ENCODE data around the gene SETD1B. TPM values are rescaled to one million over a fixed set of nuclear protein-coding genes. Genes with fewer than 3 reads are reported as not detected.

The SETD1B gene
- total and polyA plus RNA-seq, 2 donors (not counting 3 experiments of a cell fraction or from before 2014, with no cell fraction given) = 2.6 to 27.0 TPM

DNA sequence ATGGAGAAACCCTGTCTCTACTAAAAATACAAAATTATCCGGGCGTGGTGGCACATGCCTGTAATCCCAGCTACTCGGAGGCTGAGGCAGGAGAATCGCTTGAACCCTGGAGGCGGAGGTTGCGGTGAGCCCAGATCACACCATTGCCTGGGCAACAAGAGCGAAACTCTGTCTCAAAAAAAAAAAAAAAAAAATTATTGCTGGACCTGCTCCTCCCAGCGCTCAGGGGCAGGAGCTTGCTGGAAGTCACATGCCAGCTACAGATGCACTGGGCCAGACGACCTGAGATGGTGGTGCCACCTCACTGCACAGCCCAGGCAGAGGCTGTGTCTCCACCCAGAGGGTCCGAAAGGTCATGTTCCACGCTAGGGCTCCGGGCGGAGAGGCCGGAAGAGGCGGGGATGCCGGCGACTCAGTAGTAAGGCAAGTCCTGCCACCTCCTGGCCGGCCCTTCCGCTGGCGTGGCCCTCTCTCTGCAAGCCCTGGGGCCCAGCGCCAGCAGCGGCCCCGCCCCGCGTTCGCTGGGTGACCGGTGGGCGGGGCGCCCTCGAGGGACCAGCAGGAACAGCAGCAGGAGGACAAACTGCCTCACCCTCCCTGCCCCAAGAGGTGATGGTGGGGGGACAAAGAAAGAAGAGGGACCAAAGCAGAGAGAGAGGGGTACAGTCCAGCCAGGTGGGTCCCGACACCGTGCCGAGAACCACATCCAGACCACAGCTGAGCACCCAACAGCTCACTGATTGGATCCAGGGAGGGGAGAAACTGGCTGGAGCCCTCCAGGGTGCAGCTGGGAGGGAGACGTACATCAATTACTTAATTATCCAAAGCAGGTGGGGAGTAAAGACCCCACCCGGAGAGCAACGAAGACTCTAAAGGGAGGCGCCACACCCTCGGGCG, 6.7 kb upstream of the SETD1B start:
- Histone ChIP-seq H3K4me2 (ENCODE audit: insufficient read depth, low read length) (peak overlapping the region; percentile 42), H3K27me3 (ENCODE audit: control insufficient read depth in 2 of 2, insufficient read depth in 2 of 2, low read length in 2 of 2) (no peaks in the 10 kb centered on the region), H3K4me1 (ENCODE audit: control insufficient read depth, extremely low read depth, insufficient read depth, low read length) (peaks cover 38% of the 10 kb centered on the region), H2AFZ (ENCODE audit: low read depth, low read length) (no peak overlapping the region), H3K9me3 (replicated peaks; ENCODE audit: control insufficient read depth, insufficient read depth, low read length) (no peaks in the 10 kb centered on the region), H3K4me3 (replicated peaks in 1 of 3; ENCODE audit: insufficient read depth in 1 of 3, low read depth in 1 of 3, low read length in 3 of 3) (no peak overlapping the region), H3K9me1 (replicated peaks; ENCODE audit: control insufficient read depth, extremely low read depth, insufficient read depth, low read length) (no peaks in the 10 kb centered on the region), H4K20me1 (replicated peaks; ENCODE audit: control insufficient read depth, extremely low read depth, insufficient read depth, low read length) (no peaks in the 10 kb centered on the region), H3K27ac (ENCODE audit: insufficient read depth, low read depth, low read length) (no peak overlapping the region), H3K9ac (replicated peaks; ENCODE audit: extremely low read depth, insufficient read depth, low read length) (no peak overlapping the region), H3K79me2 (ENCODE audit: control insufficient read depth, insufficient read depth, low read length) (peaks cover 35% of the 10 kb centered on the region), H3K36me3 (ENCODE audit: control insufficient read depth in 2 of 2, extremely low read depth in 1 of 2, insufficient read depth in 2 of 2, low read length in 2 of 2) (peaks cover 2 to 16% of the 10 kb centered on the region in 2 experiments)
- ChIA-PET CTCF (interaction anchor here (0.7 to 12.7 kb wide), 7 partner anchors 11 to 261 kb away, joined by 3 to 774 read pairs (median 4); partner anchors contain the start of genes PSMD9 and SETD1B), POLR2A (interaction anchor here (0.5 to 5.7 kb wide), 3 partner anchors 9 to 127 kb away, joined by 4 to 37 read pairs (median 15); no protein-coding TSS in a partner anchor)
- DNase-seq (ENCODE audit: low read depth, low spot score) (peak; percentile 89), FAIRE-seq (peak; percentile 96)
- TF ChIP-seq JUN (IDR thresholded peaks at IDR 0.05; ENCODE audit: borderline replicate concordance, insufficient read depth, insufficient read length, low read depth) (no peak), MYC (IDR thresholded peaks at IDR 0.05; ENCODE audit: low read depth, low read length) (peak; percentile 15), EZH2 (IDR thresholded peaks at IDR 0.05; ENCODE audit: borderline replicate concordance, low read depth, low read length, severe bottlenecking) (no peak), FOS (IDR thresholded peaks at IDR 0.05; ENCODE audit: borderline replicate concordance, insufficient read depth, low read length) (no peak), POLR2AphosphoS5 (IDR thresholded peaks at IDR 0.05; ENCODE audit: insufficient read depth, low read depth, low read length) (peak; percentile 86), GATA2 (IDR thresholded peaks at IDR 0.05; ENCODE audit: insufficient read depth, insufficient read length, low read depth, low read length) (no peak), POLR2A (IDR thresholded peaks at IDR 0.05; ENCODE audit: low read depth, low read length) (no peak)
- TF ChIP-seq, protein P1, sequence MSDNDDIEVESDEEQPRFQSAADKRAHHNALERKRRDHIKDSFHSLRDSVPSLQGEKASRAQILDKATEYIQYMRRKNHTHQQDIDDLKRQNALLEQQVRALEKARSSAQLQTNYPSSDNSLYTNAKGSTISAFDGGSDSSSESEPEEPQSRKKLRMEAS (IDR thresholded peaks at IDR 0.05; ENCODE audit: insufficient read depth, insufficient read length) = no peak
- TF ChIP-seq, protein P2, sequence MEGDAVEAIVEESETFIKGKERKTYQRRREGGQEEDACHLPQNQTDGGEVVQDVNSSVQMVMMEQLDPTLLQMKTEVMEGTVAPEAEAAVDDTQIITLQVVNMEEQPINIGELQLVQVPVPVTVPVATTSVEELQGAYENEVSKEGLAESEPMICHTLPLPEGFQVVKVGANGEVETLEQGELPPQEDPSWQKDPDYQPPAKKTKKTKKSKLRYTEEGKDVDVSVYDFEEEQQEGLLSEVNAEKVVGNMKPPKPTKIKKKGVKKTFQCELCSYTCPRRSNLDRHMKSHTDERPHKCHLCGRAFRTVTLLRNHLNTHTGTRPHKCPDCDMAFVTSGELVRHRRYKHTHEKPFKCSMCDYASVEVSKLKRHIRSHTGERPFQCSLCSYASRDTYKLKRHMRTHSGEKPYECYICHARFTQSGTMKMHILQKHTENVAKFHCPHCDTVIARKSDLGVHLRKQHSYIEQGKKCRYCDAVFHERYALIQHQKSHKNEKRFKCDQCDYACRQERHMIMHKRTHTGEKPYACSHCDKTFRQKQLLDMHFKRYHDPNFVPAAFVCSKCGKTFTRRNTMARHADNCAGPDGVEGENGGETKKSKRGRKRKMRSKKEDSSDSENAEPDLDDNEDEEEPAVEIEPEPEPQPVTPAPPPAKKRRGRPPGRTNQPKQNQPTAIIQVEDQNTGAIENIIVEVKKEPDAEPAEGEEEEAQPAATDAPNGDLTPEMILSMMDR (IDR thresholded peaks at IDR 0.05; ENCODE audit: extremely low read depth in 1 of 2, insufficient read depth in 1 of 2, low read depth in 1 of 2, low read length in 2 of 2) = peak in 1 of 2 donors; percentile 39
- dilution Hi-C loops (cut with MboI; ENCODE audit: extremely low pct_ligation_motif_present, low sequenced_read_pairs) = no loop called here
- intact Hi-C loops (cut with micrococcal nuclease) = loop anchor here (5.0 kb wide), 1 partner anchor 170 kb away; the partner anchor contains the start of gene ORAI1
- no TSS peak for BruUV-seq (replicated peaks)

All from endothelial cell of umbilical vein (primary cell).